HG03439 (cell line): ENCODE results near the gene NRDC.
"Not testable (repeated sequence)": the region's sequence is repeated elsewhere in the genome, so short reads cannot be mapped to it uniquely, and the experiment has no call there.

Experiments used
- ATAC-seq: cut with Tn5 transposase; IDR thresholded peaks from one replicate; pipeline ENCODE4 v1.9.1; 2021; ENCODE audit warnings: mild to moderate bottlenecking, moderate library complexity; ENCODE audit not compliant: unreplicated experiment

The NRDC gene

GRCh38 chr1:51898090-51898734, 19.7 kb upstream of the NRDC start:
- no peak for ATAC-seq

DNA sequence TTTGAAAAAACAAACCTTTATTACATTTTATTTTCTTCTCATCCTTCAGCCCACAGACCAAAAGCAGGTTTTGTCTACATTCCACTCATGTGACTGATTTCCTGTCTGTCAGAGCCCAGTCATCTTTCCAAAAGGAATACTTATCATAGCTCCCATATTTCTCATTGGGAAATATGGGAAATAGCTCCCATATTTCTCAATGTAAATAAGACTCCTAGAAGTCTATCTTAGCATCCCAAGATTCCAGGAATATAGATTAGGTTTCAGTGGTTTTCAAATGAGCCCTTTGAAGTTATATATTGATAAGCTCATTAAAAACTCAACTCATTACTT, 19.1 kb upstream of the NRDC start:
- no peak for ATAC-seq

DNA sequence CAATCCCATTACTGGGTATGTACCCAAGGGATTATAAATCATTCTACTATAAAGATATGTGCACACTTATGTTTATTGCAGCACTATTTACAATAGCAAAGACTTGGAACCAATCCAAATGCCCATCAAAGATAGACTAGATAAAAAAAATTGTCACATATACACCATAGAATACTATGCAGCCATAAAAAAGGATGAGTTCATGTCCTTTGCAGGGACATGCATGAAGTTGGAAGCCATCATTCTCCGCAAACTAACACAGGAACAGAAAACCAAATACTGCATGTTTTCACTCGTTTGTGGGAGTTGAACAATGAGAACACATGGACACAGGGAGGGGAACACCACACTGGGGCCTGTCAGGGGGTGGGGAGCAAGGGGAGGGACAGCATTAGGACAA, 16.2 kb upstream of the NRDC start:
- not testable (repeated sequence) for ATAC-seq

GRCh38 chr1:51878308-51878615, 265 bp downstream of the NRDC start:
- peak; percentile 22 for ATAC-seq

- peak; percentile 10 for ATAC-seq
Measured at GRCh38 chr1:51877434-51878307, 856 bp downstream of the NRDC start.

- ATAC-seq: no peak
Measured at GRCh38 chr1:51875836-51876235, 2.7 kb downstream of the NRDC start.

GRCh38 chr1:51875291-51875772, 3.2 kb downstream of the NRDC start:
- ATAC-seq: no peak

DNA sequence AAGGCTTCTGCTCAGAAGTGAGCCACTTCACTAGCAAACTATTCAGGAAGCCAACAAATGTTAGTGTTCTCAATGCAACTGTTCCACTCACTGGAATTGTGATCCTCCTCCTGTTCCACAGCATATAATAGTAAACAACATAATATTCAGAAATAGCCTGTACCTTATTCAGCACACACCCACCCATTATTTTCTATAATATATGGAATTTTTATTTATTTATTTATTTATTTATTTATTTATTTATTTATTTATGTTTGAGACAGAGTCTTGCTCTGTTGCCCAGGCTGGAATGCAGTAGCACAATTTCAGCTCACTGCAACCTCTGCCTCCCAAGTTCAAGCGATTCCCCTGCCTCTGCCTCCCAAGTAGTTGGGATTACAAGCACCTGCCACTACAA, 5.3 kb downstream of the NRDC start:
- ATAC-seq: not testable (repeated sequence)

- no peak for ATAC-seq
Measured at GRCh38 chr1:51871351-51871975, 7.1 kb downstream of the NRDC start.

DNA sequence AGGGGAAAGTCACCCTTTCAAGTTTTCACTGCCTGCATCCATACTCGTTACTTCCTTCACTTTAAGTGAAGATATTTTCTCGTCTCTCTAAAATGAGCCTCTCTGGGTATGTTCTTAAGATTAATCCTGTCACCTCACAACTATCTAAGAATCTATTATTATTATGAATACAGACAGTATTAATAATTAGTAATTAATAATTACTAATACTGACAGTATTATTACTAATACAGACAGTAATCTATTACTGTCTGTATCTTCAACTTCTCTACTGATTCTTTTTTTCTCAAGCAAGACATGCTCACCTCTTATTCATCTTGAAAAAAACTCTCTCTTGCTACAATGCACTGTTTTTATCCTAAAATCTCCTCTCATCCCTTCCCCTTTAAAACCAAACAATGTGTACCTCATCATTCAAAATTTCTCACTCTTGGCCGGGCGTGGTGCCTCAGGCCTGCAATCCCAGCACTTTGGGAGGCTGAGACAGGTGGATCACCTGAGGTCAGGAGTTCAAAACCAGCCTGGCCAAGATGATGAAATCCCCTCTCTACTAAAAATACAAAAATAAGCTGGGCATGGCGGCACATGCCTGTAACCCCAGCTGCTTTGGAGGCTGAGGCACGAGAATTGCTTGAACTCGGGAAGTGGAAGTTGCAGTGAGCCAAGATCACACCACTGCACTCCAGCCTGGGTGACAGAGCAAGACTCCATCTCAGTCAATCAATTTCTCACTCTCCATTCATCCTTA, 7.8 kb downstream of the NRDC start:
- ATAC-seq: no peak

GRCh38 chr1:51867479-51868232, 10.9 kb downstream of the NRDC start:
- no peak for ATAC-seq

DNA sequence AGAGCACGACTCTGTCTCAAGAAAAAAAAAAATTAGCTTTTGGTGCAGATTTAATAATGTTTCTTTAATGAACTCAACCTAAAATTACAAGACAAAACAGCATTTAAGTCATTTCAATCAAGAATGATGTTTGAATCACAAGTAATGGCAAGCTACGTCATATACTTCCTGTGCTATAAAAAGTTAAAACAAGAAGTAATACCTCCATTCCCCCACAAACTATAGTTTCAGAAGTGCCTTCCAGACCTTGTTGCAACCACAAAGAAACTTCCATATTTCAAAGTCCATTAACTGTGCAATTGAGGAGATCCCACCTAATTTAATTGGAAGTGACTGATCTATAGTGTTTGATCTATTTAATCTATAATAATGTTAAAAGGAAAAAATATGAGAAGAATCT, 15.1 kb downstream of the NRDC start:
- ATAC-seq: no peak

DNA sequence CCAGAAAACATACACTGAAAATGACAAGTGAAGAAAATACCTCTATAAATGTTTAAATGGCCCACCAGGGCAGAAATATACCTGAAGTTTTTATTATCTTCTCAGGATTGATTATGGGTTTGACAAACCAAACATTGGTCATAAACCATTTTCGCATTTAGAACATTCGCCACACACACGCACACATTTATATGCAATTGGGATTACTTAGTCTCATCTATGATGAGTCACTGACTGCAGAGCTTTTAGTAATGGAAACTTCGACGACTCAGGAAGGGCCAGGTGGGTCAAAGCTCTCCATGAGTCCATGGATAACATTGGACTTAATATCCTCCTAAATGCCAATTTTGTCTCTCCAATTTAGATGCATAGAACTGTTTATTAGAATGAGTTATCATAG, 16.9 kb downstream of the NRDC start:
- ATAC-seq: no peak

DNA sequence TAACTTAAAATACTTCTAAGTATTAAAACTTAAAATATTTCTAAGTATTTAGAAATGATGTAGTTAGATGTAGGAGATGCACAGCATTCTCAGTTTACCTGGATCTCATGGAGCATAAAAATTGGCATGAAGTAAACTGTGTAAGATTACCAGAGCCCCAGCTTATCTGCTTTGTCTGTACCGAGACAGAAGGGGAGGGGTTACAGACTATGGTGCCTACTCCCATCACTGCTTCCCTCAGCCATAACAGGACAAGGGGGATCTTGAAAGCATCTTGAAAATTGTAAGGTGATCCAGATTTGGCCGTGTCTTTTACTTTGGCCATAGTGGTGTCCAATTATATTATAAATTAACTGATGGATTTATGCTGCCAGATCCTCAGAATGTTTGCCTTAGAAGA, 18.8 kb downstream of the NRDC start:
- ATAC-seq: no peak

DNA sequence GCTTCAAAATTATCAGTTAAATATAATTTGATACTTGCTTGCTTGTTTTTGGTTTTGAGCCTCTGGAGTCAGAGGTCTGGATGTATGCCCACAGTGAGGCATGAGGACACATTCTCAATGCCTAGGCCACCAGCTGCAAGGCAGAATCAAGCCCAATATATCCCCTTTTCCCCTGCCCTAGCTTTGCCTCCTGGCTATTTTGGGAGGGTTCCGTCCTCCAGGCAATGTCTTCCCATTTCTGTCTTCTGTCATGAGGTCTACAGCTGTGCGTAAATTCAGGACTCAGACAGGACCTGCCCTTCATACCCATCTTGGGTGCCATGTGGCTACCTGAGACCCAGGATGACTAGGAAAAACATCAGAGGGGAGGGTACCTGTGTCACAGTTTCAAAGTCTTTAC, 19.2 kb downstream of the NRDC start:
- no peak for ATAC-seq

GRCh38 chr1:51858892-51859291, 19.6 kb downstream of the NRDC start:
- no peak for ATAC-seq

- no peak for ATAC-seq
Measured at GRCh38 chr1:51856745-51857144, 21.8 kb downstream of the NRDC start.

DNA sequence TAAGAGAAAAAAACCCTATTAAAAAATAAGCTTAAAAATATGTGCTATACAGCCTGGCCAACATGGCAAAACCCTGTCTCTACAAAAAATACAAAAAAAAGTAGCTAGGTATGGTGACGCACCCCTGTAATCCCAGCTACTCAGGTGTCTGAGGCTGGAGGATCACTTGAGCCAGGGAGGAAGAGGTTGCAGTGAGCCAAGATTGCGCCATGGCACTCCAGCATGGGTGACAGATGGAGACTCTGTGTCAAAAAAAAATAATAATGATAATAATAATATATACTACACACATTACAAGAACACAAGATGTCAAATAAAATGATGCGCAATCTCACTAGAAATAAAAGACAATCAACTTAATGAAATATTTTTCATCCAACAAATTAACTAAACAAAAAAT, 22.9 kb downstream of the NRDC start:
- no peak for ATAC-seq

GRCh38 chr1:51853360-51853759, 25.2 kb downstream of the NRDC start:
- ATAC-seq: no peak

GRCh38 chr1:51851882-51852396, 26.6 kb downstream of the NRDC start:
- ATAC-seq: no peak
